ENCODE data around the gene CAMK2B.

DNA sequence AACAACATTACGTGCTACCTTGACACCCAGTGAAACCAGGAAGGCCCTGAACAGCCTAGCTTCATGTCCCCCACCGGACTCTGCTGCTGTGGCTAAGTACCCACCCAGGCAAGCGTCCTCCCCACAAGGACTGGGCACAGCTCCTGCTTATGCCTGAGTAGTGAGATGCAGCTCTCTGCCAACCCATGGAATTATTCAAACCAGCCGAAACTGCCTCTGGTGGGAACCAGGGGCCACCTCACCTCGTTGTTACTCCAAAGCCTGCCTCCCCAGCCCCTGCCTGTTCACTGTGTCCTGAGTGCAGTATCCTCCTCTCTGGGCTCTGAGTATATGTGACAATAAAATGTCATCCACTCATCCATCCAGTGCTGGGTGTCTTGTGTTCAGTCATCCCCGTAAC, 52.4 kb downstream of the CAMK2B start:
- TF ChIP-seq, protein P1, sequence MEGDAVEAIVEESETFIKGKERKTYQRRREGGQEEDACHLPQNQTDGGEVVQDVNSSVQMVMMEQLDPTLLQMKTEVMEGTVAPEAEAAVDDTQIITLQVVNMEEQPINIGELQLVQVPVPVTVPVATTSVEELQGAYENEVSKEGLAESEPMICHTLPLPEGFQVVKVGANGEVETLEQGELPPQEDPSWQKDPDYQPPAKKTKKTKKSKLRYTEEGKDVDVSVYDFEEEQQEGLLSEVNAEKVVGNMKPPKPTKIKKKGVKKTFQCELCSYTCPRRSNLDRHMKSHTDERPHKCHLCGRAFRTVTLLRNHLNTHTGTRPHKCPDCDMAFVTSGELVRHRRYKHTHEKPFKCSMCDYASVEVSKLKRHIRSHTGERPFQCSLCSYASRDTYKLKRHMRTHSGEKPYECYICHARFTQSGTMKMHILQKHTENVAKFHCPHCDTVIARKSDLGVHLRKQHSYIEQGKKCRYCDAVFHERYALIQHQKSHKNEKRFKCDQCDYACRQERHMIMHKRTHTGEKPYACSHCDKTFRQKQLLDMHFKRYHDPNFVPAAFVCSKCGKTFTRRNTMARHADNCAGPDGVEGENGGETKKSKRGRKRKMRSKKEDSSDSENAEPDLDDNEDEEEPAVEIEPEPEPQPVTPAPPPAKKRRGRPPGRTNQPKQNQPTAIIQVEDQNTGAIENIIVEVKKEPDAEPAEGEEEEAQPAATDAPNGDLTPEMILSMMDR (IDR thresholded peaks at IDR 0.05; ENCODE audit: low read length), result no peak
- TF ChIP-seq EZH2phosphoT487 (IDR thresholded peaks at IDR 0.05; ENCODE audit: low read length) (no peak), EZH2 (optimal IDR thresholded peaks at IDR 0.05; ENCODE audit: low read depth, low read length) (no peak)

Data from MM.1S (cell line).